Calu3 (cell line): Measurements from ENCODE around the gene OTX2. TPM values are rescaled to one million over a fixed set of nuclear protein-coding genes. Genes with fewer than 3 reads are reported as not detected.

Experiments
- BruUV-seq: library from RNA; stranded (reverse); fragments of 400-500 nt; replicated peaks from 2 replicates; lab custom pipeline; 2021; lab: Mats Ljungman, UMichigan
- CTCF ChIA-PET: fragments of 300-600 bp; sonication (Branson Sonifier 250); formaldehyde crosslinking; loops from one replicate; lab custom pipeline; 2022; ENCODE audit warnings: antibody characterized with exemption; lab: Charles Lee
- DNase-seq: peaks from one replicate; pipeline ENCODE4 v3.0.0; 2022
- H3K27ac Mint-ChIP-seq: one replicate; pipeline ENCODE4 v1.8.0; 2022; ENCODE audit warnings: mixed read lengths; ENCODE audit not compliant: unreplicated experiment
- H3K27me3 Mint-ChIP-seq: one replicate; pipeline ENCODE4 v1.8.0; 2022; ENCODE audit warnings: mixed read lengths; ENCODE audit not compliant: unreplicated experiment
- H3K36me3 Mint-ChIP-seq: one replicate; pipeline ENCODE4 v1.8.0; 2022; ENCODE audit warnings: mild to moderate bottlenecking, moderate library complexity, mixed read lengths; ENCODE audit not compliant: insufficient read depth, unreplicated experiment
- H3K4me1 Mint-ChIP-seq: one replicate; pipeline ENCODE4 v1.8.0; 2022; ENCODE audit warnings: mild to moderate bottlenecking, low read depth, mixed read lengths; ENCODE audit not compliant: unreplicated experiment
- H3K4me3 Mint-ChIP-seq: one replicate; pipeline ENCODE4 v1.8.0; 2022; ENCODE audit warnings: mild to moderate bottlenecking, low read depth, moderate library complexity, mixed read lengths; ENCODE audit not compliant: unreplicated experiment
- H3K9me3 Mint-ChIP-seq: one replicate; pipeline ENCODE4 v1.8.0; 2022; ENCODE audit warnings: low read depth, mixed read lengths; ENCODE audit not compliant: unreplicated experiment
- intact Hi-C: fragments of 100-400 bp; cut with micrococcal nuclease; formaldehyde crosslinking; loops from one replicate; pipeline ENCODE4 v1.10.0; 2022; ENCODE audit not compliant: unreplicated experiment
- total RNA-seq: library from RNA; stranded (reverse); gene quantifications from 2 replicates; pipeline ENCODE4 v1.2.3, GENCODE V29; 2022
- TF ChIP-seq, protein P1 (sequence below): fragments of 200-600 bp; IDR thresholded peaks from one replicate; pipeline ENCODE4 v1.8.0; 2022; ENCODE audit warnings: antibody characterized with exemption; ENCODE audit not compliant: unreplicated experiment

OTX2 gene
- total RNA-seq, 1 experiment from 2014 or later = not detected

GRCh38 chr14:56811593-56812363 lies 1.5 kb upstream of the OTX2 start:
- no TSS peak for BruUV-seq
- no peak for DNase-seq

GRCh38 chr14:56810836-56811592 lies 735 bp upstream of the OTX2 start:
- H3K27ac Mint-ChIP-seq = no peak overlapping the region
- H3K4me3 Mint-ChIP-seq = no peak overlapping the region
- TF ChIP-seq, protein P1, sequence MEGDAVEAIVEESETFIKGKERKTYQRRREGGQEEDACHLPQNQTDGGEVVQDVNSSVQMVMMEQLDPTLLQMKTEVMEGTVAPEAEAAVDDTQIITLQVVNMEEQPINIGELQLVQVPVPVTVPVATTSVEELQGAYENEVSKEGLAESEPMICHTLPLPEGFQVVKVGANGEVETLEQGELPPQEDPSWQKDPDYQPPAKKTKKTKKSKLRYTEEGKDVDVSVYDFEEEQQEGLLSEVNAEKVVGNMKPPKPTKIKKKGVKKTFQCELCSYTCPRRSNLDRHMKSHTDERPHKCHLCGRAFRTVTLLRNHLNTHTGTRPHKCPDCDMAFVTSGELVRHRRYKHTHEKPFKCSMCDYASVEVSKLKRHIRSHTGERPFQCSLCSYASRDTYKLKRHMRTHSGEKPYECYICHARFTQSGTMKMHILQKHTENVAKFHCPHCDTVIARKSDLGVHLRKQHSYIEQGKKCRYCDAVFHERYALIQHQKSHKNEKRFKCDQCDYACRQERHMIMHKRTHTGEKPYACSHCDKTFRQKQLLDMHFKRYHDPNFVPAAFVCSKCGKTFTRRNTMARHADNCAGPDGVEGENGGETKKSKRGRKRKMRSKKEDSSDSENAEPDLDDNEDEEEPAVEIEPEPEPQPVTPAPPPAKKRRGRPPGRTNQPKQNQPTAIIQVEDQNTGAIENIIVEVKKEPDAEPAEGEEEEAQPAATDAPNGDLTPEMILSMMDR = no peak
- intact Hi-C loops = no loop called here
- CTCF ChIA-PET = no interaction called here
- BruUV-seq = no TSS peak
- H3K27me3 Mint-ChIP-seq = peaks cover 76% of the 10 kb centered on the region
- H3K9me3 Mint-ChIP-seq = no peaks in the 10 kb centered on the region
- no peaks in the 10 kb centered on the region for H3K4me1 Mint-ChIP-seq
- DNase-seq = no peak
- H3K36me3 Mint-ChIP-seq = no peaks in the 10 kb centered on the region

More at GRCh38 chr14:56811593-56812363, 1.5 kb upstream of the OTX2 start:
- Mint-ChIP-seq H3K36me3 (no peaks in the 10 kb centered on the region), H3K27ac (no peak overlapping the region), H3K4me3 (no peak overlapping the region), H3K4me1 (no peaks in the 10 kb centered on the region), H3K9me3 (no peaks in the 10 kb centered on the region), H3K27me3 (peaks cover 69% of the 10 kb centered on the region)
- CTCF ChIA-PET = no interaction called here
- TF ChIP-seq, protein P1 = no peak
- intact Hi-C loops = no loop called here

DNA sequence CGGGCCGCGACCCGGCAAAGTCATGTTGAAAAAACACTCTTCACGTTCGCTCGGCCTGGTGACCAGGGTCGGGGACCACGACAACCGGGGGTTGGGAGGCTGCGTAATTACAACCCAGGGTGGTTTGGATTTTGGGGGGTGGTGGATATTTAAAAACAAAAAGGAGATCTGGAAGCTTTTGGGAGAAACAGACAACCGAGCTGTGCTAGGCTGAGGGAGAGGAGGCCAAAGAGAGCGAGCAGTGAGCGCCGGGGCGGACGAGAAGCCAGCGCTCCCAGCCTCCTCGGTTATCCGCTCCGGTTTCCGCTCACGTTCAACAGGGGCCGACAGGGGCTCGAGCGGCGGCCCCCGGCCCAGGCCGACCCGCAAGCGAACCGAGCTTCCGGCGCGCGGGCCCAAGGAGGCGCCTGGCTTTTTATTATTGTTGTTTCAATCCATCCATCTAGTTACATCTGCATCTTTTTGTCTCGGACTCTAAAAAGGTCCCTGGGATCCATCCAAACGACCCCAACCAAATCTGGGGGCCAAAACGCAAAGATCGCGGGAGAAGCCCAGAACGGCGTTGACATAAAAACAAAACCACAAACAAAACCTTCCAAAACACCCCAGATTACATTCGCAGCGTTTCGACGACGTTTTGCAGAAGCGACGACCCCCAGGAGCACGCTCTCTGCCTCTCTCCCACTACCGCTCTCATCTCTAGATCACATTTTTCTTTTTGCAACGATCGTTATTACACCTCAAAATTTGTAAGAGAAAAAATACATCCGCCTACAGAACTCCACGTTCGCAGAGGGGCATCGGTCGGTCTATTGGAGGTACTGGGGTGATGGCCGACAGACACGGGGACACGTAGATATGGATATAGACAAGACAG lies 771 bp downstream of the OTX2 start:
- BruUV-seq = no TSS peak
- no peak overlapping the region for H3K4me3 Mint-ChIP-seq
- intact Hi-C loops = no loop called here
- H3K9me3 Mint-ChIP-seq = no peaks in the 10 kb centered on the region
- TF ChIP-seq, protein P1 = no peak
- CTCF ChIA-PET = no interaction called here
- H3K4me1 Mint-ChIP-seq = no peaks in the 10 kb centered on the region
- peaks cover 84% of the 10 kb centered on the region for H3K27me3 Mint-ChIP-seq
- H3K36me3 Mint-ChIP-seq = no peaks in the 10 kb centered on the region
- no peak for DNase-seq
- H3K27ac Mint-ChIP-seq = no peak overlapping the region
